ENCODE data around the gene SOHLH1.

DNA sequence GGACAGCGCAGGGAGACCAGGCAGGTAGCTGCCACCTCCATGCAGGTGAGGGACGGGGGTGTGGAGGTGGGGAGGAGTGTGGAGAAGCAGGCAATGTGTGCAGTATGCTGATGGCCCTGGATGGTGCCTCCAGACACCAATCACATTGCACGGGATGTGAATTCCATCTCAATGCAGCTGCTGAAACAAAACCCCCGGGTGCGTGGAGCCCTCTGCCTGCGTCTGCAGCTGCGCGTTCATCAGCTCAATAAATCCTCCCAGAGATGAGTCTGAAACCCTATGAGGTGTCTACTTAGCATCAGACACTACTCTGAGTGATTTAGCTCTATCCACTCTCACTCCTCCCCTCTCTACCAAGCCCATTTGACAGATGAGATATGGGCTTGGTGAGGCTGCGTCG, 10.3 kb downstream of the SOHLH1 start:
- TF ChIP-seq, protein P1, sequence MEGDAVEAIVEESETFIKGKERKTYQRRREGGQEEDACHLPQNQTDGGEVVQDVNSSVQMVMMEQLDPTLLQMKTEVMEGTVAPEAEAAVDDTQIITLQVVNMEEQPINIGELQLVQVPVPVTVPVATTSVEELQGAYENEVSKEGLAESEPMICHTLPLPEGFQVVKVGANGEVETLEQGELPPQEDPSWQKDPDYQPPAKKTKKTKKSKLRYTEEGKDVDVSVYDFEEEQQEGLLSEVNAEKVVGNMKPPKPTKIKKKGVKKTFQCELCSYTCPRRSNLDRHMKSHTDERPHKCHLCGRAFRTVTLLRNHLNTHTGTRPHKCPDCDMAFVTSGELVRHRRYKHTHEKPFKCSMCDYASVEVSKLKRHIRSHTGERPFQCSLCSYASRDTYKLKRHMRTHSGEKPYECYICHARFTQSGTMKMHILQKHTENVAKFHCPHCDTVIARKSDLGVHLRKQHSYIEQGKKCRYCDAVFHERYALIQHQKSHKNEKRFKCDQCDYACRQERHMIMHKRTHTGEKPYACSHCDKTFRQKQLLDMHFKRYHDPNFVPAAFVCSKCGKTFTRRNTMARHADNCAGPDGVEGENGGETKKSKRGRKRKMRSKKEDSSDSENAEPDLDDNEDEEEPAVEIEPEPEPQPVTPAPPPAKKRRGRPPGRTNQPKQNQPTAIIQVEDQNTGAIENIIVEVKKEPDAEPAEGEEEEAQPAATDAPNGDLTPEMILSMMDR (IDR thresholded peaks at IDR 0.05; ENCODE audit: low read depth, low read length) = no peak
- TF ChIP-seq EZH2phosphoT487 (IDR thresholded peaks at IDR 0.05; ENCODE audit: low read depth) = no peak
